ENCODE data around the gene PSME2. TPM values are rescaled to one million over a fixed set of nuclear protein-coding genes. Genes with fewer than 3 reads are reported as not detected.
"Not testable (repeated sequence)": the region's sequence is repeated elsewhere in the genome, so short reads cannot be mapped to it uniquely, and the experiment has no call there.

PSME2 gene
- total RNA-seq, 1 donor from 2014 or later, result 138 TPM

GRCh38 chr14:24110060-24110459 is 36.4 kb downstream of the PSME2 start:
- H3K27ac ChIP-seq, result peak overlapping the region; percentile 69
- H3K4me3 ChIP-seq, result no peak overlapping the region
- intact Hi-C loops (cut with DNase I), result no loop called here
- DNase-seq, result no peak
- H3K27me3 ChIP-seq, result no peaks in the 10 kb centered on the region
- no peaks in the 10 kb centered on the region for H3K36me3 ChIP-seq
- peaks cover 10% of the 10 kb centered on the region for H3K4me1 ChIP-seq
- TF ChIP-seq, protein P1, sequence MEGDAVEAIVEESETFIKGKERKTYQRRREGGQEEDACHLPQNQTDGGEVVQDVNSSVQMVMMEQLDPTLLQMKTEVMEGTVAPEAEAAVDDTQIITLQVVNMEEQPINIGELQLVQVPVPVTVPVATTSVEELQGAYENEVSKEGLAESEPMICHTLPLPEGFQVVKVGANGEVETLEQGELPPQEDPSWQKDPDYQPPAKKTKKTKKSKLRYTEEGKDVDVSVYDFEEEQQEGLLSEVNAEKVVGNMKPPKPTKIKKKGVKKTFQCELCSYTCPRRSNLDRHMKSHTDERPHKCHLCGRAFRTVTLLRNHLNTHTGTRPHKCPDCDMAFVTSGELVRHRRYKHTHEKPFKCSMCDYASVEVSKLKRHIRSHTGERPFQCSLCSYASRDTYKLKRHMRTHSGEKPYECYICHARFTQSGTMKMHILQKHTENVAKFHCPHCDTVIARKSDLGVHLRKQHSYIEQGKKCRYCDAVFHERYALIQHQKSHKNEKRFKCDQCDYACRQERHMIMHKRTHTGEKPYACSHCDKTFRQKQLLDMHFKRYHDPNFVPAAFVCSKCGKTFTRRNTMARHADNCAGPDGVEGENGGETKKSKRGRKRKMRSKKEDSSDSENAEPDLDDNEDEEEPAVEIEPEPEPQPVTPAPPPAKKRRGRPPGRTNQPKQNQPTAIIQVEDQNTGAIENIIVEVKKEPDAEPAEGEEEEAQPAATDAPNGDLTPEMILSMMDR (IDR thresholded peaks at IDR 0.05), result no peak
- H3K9me3 ChIP-seq, result no peaks in the 10 kb centered on the region
- ATAC-seq, result no peak

DNA sequence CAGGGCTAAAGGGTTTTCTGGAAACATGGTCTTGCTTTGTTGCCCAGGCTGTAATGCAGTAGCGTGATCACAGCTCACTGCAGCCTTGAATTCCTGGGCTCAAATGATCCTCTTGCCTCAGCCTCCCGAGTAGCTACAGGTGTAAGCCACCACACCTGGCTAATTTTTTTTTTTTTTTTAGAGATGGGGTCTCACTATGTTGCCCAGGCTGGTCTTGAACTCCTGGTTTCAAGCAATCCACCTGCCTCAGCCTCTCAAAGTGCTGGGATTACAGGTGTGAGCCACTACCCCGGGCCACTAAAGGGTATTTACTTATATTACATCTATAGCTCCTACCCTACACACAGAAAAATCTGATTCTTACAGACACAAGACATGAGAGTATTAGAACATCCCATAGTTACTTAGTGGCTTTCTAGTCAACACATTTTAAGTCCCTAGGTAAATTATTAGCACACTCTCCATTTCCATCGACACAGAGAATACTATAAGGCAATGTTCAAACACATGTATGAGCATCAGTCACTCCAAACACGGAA is 38.0 kb downstream of the PSME2 start:
- no peak for DNase-seq
- H3K27ac ChIP-seq, result peak overlapping the region; percentile 69
- intact Hi-C loops (cut with DNase I), result loop anchor here (10.0 kb wide), 1 partner anchor 54 kb away; the partner anchor contains the start of gene CARMIL3

DNA sequence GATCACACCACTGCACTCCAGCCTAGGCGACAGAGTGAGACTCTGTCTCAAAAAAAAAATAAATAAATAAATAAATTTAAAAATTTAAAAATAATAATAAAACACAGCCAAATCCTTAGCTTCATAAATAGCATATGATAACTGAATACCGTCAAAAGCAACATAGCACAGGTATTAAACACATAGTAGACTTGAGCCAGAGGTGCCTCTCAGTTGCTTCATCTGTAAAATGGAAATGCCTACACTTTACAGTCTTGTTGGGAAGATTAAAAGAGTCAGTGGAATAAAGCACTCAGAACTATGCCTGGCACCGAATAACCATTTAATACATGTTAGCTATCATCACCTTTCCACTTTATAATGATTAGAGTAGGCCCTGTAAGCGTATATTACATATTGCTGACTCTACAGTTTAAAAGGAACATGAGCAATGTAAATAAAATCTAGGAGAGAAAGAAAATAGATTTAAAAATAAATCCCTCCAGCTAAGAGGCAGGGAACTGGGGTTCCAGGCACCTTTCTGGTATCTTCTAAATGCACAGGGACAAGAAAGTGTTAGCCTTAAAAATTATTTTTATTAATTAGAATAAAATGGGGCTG is 39.6 kb downstream of the PSME2 start:
- Histone ChIP-seq H3K27me3 (no peaks in the 10 kb centered on the region), H3K9me3 (no peaks in the 10 kb centered on the region), H3K27ac (no peak overlapping the region), H3K4me3 (no peak overlapping the region), H3K4me1 (peaks cover 10% of the 10 kb centered on the region), H3K36me3 (no peaks in the 10 kb centered on the region)
- intact Hi-C loops (cut with DNase I), result loop anchor here (10.0 kb wide), 1 partner anchor 52 kb away; the partner anchor contains the start of gene CARMIL3
- DNase-seq (no peak), ATAC-seq (no peak)
- TF ChIP-seq, protein P1 (IDR thresholded peaks at IDR 0.05), result no peak

More for the DNA sequence above, 38.0 kb downstream of the PSME2 start:
- Histone ChIP-seq H3K27me3 (no peaks in the 10 kb centered on the region), H3K4me1 (peaks cover 10% of the 10 kb centered on the region), H3K9me3 (no peaks in the 10 kb centered on the region), H3K36me3 (no peaks in the 10 kb centered on the region), H3K4me3 (no peak overlapping the region)
- ATAC-seq, result no peak
- TF ChIP-seq, protein P1 (IDR thresholded peaks at IDR 0.05), result no peak

GRCh38 chr14:24105609-24106239 is 40.7 kb downstream of the PSME2 start:
- H3K9me3 ChIP-seq, H3K27me3 ChIP-seq, DNase-seq, H3K36me3 ChIP-seq, ATAC-seq, H3K27ac ChIP-seq, H3K4me3 ChIP-seq: not testable (repeated sequence)
- intact Hi-C loops (cut with DNase I), result loop anchor here (10.0 kb wide), 1 partner anchor 51 kb away; the partner anchor contains the start of gene CARMIL3
- H3K4me1 ChIP-seq, result peaks cover 10% of the 10 kb centered on the region

- Histone ChIP-seq H3K27ac (no peak overlapping the region), H3K4me1 (peaks cover 2% of the 10 kb centered on the region), H3K27me3 (no peaks in the 10 kb centered on the region), H3K9me3 (no peaks in the 10 kb centered on the region), H3K36me3 (peaks cover 27% of the 10 kb centered on the region), H3K4me3 (no peak overlapping the region)
- intact Hi-C loops (cut with DNase I), result loop anchor here (10.0 kb wide), 1 partner anchor 49 kb away; the partner anchor contains the start of gene CARMIL3
- TF ChIP-seq, protein P1 (IDR thresholded peaks at IDR 0.05), result no peak
- ATAC-seq (no peak), DNase-seq (no peak)
Measured at GRCh38 chr14:24103451-24103850, 43.0 kb downstream of the PSME2 start.
